IMR-90 (cell line): ENCODE results near the gene AAK1. TPM values are rescaled to one million over a fixed set of nuclear protein-coding genes. Genes with fewer than 3 reads are reported as not detected.
A peak's percentile ranks its signal among the peaks of the same experiment; 100 is the strongest.

Experiments
- ATAC-seq: fragments of 200-7000 bp; cut with Tn5 transposase; 2 replicates; pipeline ENCODE4 v1.9.1; 2020; ENCODE audit warnings: low read depth, mild to moderate bottlenecking, moderate library complexity
- BruUV-seq: library from RNA; stranded (reverse); fragments of 400-500 nt; replicated peaks from 2 replicates; lab custom pipeline; 2021; lab: Mats Ljungman, UMichigan
- CTCF ChIA-PET: fragments of 300-600 bp; formaldehyde crosslinking; extraction: SDS; loops from one replicate; lab custom pipeline; 2021; ENCODE audit warnings: antibody characterized with exemption; lab: Yijun Ruan, JAX
- POLR2A ChIA-PET: fragments of 300-600 bp; sonication (Branson Sonifier 250); formaldehyde crosslinking; loops from one replicate; lab custom pipeline; 2022; ENCODE audit warnings: antibody characterized with exemption; ENCODE audit not compliant: unreplicated experiment; lab: Charles Lee
- DNase-seq: peaks from one replicate; pipeline ENCODE4 v3.0.0; 2013
- H2AFZ ChIP-seq: replicated peaks from 2 replicates; pipeline ENCODE3; 2013; ENCODE audit warnings: low read length, mild to moderate bottlenecking; ENCODE audit not compliant: poor library complexity
- H2AK5ac ChIP-seq: 2 replicates; pipeline ENCODE4 v1.6.1; 2013; ENCODE audit warnings: low read depth, low read length, inconsistent platforms
- H2AK9ac ChIP-seq: replicated peaks from 2 replicates; pipeline ENCODE3; 2013; ENCODE audit warnings: mild to moderate bottlenecking, low read depth, low read length, moderate library complexity; ENCODE audit not compliant: poor library complexity
- H2BK120ac ChIP-seq: 2 replicates; pipeline ENCODE4 v1.6.1; 2013; ENCODE audit warnings: low read depth, low read length, inconsistent platforms
- H2BK15ac ChIP-seq: 3 replicates; pipeline ENCODE4 v1.6.1; 2013; ENCODE audit warnings: low read depth, low read length, inconsistent platforms
- H2BK20ac ChIP-seq: 2 replicates; pipeline ENCODE4 v1.6.1; 2013; ENCODE audit warnings: low read depth, mild to moderate bottlenecking, inconsistent platforms, low read length, moderate library complexity
- H2BK5ac ChIP-seq: 2 replicates; pipeline ENCODE4 v1.6.1; 2013; ENCODE audit warnings: mild to moderate bottlenecking, low read depth, low read length, inconsistent platforms; ENCODE audit not compliant: poor library complexity, severe bottlenecking
- H3K14ac ChIP-seq: replicated peaks from 2 replicates; pipeline ENCODE4 v1.6.1; 2013; ENCODE audit warnings: low read depth, low read length, inconsistent platforms
- H3K18ac ChIP-seq: 2 replicates; pipeline ENCODE4 v1.6.1; 2013; ENCODE audit warnings: low read depth, low read length, control low read depth
- H3K23ac ChIP-seq: 2 replicates; pipeline ENCODE4 v1.6.1; 2013; ENCODE audit warnings: low read depth, low read length, inconsistent platforms
- H3K27ac ChIP-seq: 2 replicates; pipeline ENCODE4 v1.5.1; 2013; ENCODE audit warnings: mild to moderate bottlenecking, control low read depth, low read length; ENCODE audit not compliant: insufficient read depth
- H3K27me3 ChIP-seq: 2 replicates; pipeline ENCODE4 v1.6.1; 2013; ENCODE audit warnings: low read length; ENCODE audit not compliant: control insufficient read depth, insufficient read depth
- H3K36me3 ChIP-seq: 2 replicates; pipeline ENCODE4 v1.6.1; 2013; ENCODE audit warnings: low read length, mixed read lengths; ENCODE audit not compliant: control insufficient read depth, insufficient read depth
- H3K4ac ChIP-seq: 2 replicates; pipeline ENCODE4 v1.6.1; 2013; ENCODE audit warnings: low read depth, low read length, inconsistent platforms
- H3K4me1 ChIP-seq: 2 replicates; pipeline ENCODE4 v1.6.1; 2013; ENCODE audit warnings: low read length, mixed read lengths; ENCODE audit not compliant: control insufficient read depth, insufficient read depth
- H3K4me2 ChIP-seq: 2 replicates; pipeline ENCODE4 v1.6.1; 2013; ENCODE audit warnings: low read depth, mild to moderate bottlenecking, control low read depth, low read length, moderate library complexity
- H3K4me3 ChIP-seq: 2 replicates; pipeline ENCODE4 v1.5.1; 2013; ENCODE audit warnings: low read depth, mild to moderate bottlenecking, control low read depth, low read length, moderate library complexity; ENCODE audit not compliant: insufficient read depth
- H3K56ac ChIP-seq: 2 replicates; pipeline ENCODE4 v1.6.1; 2013; ENCODE audit warnings: low read length, inconsistent platforms; ENCODE audit not compliant: insufficient read depth; ENCODE audit errors: extremely low read depth
- H3K79me1 ChIP-seq, 2 experiments: 2 replicates each; pipeline ENCODE4 v1.6.1; 2013; ENCODE audit warnings: low read length in 2 of 2, inconsistent platforms in 1 of 2, low read depth in 1 of 2
- H3K9ac ChIP-seq: 2 replicates; pipeline ENCODE4 v1.6.1; 2013; ENCODE audit warnings: low read depth, low read length, control low read depth
- H3K9me1 ChIP-seq: 2 replicates; pipeline ENCODE4 v1.6.1; 2013; ENCODE audit warnings: low read length, inconsistent platforms; ENCODE audit not compliant: insufficient read depth
- H3K9me3 ChIP-seq: 2 replicates; pipeline ENCODE4 v1.6.1; 2013; ENCODE audit warnings: low read length; ENCODE audit not compliant: control insufficient read depth, insufficient read depth
- H4K20me1 ChIP-seq: 2 replicates; pipeline ENCODE4 v1.6.1; 2013; ENCODE audit warnings: low read length, inconsistent platforms; ENCODE audit not compliant: insufficient read depth
- H4K5ac ChIP-seq: 2 replicates; pipeline ENCODE4 v1.6.1; 2013; ENCODE audit warnings: mild to moderate bottlenecking, low read depth, low read length, control low read depth
- H4K8ac ChIP-seq, 2 experiments: 2 replicates each; pipeline ENCODE4 v1.6.1; 2013; ENCODE audit warnings: low read depth in 2 of 2, low read length in 2 of 2, control low read depth in 1 of 2, inconsistent platforms in 1 of 2
- H4K91ac ChIP-seq: 2 replicates; pipeline ENCODE4 v1.6.1; 2013; ENCODE audit warnings: low read depth, low read length, inconsistent platforms; ENCODE audit not compliant: insufficient read depth
- BHLHE40 ChIP-seq: fragments of 150-350 bp; IDR thresholded peaks from 2 replicates; pipeline ENCODE4 v1.6.1; 2016; ENCODE audit warnings: mild to moderate bottlenecking, low read depth, low read length
- CEBPB ChIP-seq: IDR thresholded peaks from 2 replicates; pipeline ENCODE4 v1.6.1; 2012; ENCODE audit warnings: low read depth, low read length, improper control_type of control experiment
- FOS ChIP-seq: fragments of 150-350 bp; IDR thresholded peaks from 2 replicates; pipeline ENCODE4 v1.6.1; 2016; ENCODE audit warnings: low read depth, low read length
- MAFK ChIP-seq: IDR thresholded peaks from 2 replicates; pipeline ENCODE4 v1.6.1; 2012; ENCODE audit warnings: low read depth, low read length, improper control_type of control experiment
- MAZ ChIP-seq: IDR thresholded peaks from 2 replicates; pipeline ENCODE4 v1.6.1; 2012; ENCODE audit warnings: low read depth, mild to moderate bottlenecking, low read length, improper control_type of control experiment, moderate library complexity, borderline replicate concordance
- MXI1 ChIP-seq: IDR thresholded peaks from 2 replicates; pipeline ENCODE4 v1.6.1; 2012; ENCODE audit warnings: low read depth, mild to moderate bottlenecking, low read length, moderate library complexity, borderline replicate concordance
- NFE2L2 ChIP-seq: fragments of 150-350 bp; IDR thresholded peaks from 2 replicates; pipeline ENCODE4 v1.6.1; 2016; ENCODE audit warnings: low read depth, mild to moderate bottlenecking, low read length
- POLR2A ChIP-seq: IDR thresholded peaks from 2 replicates; pipeline ENCODE4 v1.6.1; 2012; ENCODE audit warnings: mild to moderate bottlenecking, low read depth, low read length
- RCOR1 ChIP-seq: IDR thresholded peaks from 2 replicates; pipeline ENCODE4 v1.6.1; 2012; ENCODE audit warnings: mild to moderate bottlenecking, low read length, improper control_type of control experiment; ENCODE audit not compliant: insufficient replicate concordance
- SMC3 ChIP-seq: fragments of 150-350 bp; IDR thresholded peaks from 2 replicates; pipeline ENCODE4 v1.6.1; 2016; ENCODE audit warnings: low read depth, mild to moderate bottlenecking, antibody characterized with exemption, low read length, moderate library complexity
- WGBS, 2 experiments: methylation state at CpG; one replicate each; pipeline versions ENCODE4 v1.1.5 to v1.1.7; 2013; ENCODE audit warnings: missing lambda C conversion rate in 2 of 2; ENCODE audit not compliant: insufficient read length in 1 of 2; ENCODE audit errors: extremely low coverage in 2 of 2; 5-methylcytosine and 5-hydroxymethylcytosine counted together
- dilution Hi-C: fragments of 300-500 bp; cut with HindIII; formaldehyde crosslinking; loops from one replicate; pipeline ENCODE4 v1.14.3; 2018; ENCODE audit warnings: low sequenced_read_pairs; ENCODE audit not compliant: unreplicated experiment
- in situ Hi-C: fragments of 300-500 bp; cut with MboI; formaldehyde crosslinking; loops from 3 replicates; pipeline ENCODE4 v1.14.3; 2019; ENCODE audit warnings: low sequenced_read_pairs, inconsistent platforms, mixed read lengths
- intact Hi-C: fragments of 100-400 bp; cut with micrococcal nuclease; formaldehyde crosslinking; loops from 2 replicates; pipeline ENCODE4 v1.10.0; 2022
- polyA plus RNA-seq, 3 experiments: library from polyadenylated mRNA; depleted of rRNA; stranded (reverse); fragments of >200 nt; gene quantifications; 2 replicates each; pipeline ENCODE4 v1.2.3, GENCODE V29; 2012; ENCODE audit warnings: low replicate concordance in 1 of 3
- total RNA-seq: library from RNA; depleted of rRNA; stranded (reverse); fragments of >200 nt; gene quantifications from 2 replicates; pipeline ENCODE4 v1.2.3, GENCODE V29; 2012
- TF ChIP-seq, protein P1 (sequence below): fragments of 150-350 bp; IDR thresholded peaks from 2 replicates; pipeline ENCODE4 v1.6.1; 2016; ENCODE audit warnings: low read depth, mild to moderate bottlenecking, low read length, moderate library complexity, borderline replicate concordance
- TF ChIP-seq, protein P2 (sequence below): conservative IDR thresholded peaks from 2 replicates; pipeline ENCODE4 v1.5.1; 2012; ENCODE audit warnings: mild to moderate bottlenecking, low read depth, low read length, improper control_type of control experiment

AAK1 gene
- total and polyA plus RNA-seq, 2 of the 4 experiments (the other 2 are of a cell fraction): 21.9 to 26.5 TPM

GRCh38 chr2:69579536-69579935, 64.0 kb downstream of the AAK1 start:
- TF ChIP-seq RCOR1 (no peak), SMC3 (no peak), MXI1 (no peak), MAFK (no peak), NFE2L2 (no peak), FOS (no peak), POLR2A (no peak), CEBPB (no peak), BHLHE40 (no peak), MAZ (no peak)
- TF ChIP-seq, protein P1, sequence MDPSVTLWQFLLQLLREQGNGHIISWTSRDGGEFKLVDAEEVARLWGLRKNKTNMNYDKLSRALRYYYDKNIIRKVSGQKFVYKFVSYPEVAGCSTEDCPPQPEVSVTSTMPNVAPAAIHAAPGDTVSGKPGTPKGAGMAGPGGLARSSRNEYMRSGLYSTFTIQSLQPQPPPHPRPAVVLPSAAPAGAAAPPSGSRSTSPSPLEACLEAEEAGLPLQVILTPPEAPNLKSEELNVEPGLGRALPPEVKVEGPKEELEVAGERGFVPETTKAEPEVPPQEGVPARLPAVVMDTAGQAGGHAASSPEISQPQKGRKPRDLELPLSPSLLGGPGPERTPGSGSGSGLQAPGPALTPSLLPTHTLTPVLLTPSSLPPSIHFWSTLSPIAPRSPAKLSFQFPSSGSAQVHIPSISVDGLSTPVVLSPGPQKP: no peak
- TF ChIP-seq, protein P2, sequence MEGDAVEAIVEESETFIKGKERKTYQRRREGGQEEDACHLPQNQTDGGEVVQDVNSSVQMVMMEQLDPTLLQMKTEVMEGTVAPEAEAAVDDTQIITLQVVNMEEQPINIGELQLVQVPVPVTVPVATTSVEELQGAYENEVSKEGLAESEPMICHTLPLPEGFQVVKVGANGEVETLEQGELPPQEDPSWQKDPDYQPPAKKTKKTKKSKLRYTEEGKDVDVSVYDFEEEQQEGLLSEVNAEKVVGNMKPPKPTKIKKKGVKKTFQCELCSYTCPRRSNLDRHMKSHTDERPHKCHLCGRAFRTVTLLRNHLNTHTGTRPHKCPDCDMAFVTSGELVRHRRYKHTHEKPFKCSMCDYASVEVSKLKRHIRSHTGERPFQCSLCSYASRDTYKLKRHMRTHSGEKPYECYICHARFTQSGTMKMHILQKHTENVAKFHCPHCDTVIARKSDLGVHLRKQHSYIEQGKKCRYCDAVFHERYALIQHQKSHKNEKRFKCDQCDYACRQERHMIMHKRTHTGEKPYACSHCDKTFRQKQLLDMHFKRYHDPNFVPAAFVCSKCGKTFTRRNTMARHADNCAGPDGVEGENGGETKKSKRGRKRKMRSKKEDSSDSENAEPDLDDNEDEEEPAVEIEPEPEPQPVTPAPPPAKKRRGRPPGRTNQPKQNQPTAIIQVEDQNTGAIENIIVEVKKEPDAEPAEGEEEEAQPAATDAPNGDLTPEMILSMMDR: no peak
- no TSS peak for BruUV-seq
- Histone ChIP-seq H4K8ac (no peak overlapping the region), H2BK15ac (no peak overlapping the region), H3K27me3 (no peaks in the 10 kb centered on the region), H3K4me1 (peaks cover 20% of the 10 kb centered on the region), H4K91ac (no peak overlapping the region), H3K4me3 (no peak overlapping the region), H3K9me3 (no peaks in the 10 kb centered on the region), H3K56ac (no peak overlapping the region), H3K14ac (0 out of 2 replicates have a peak overlapping the region, but pooled peaks have one; percentile 46), H2BK120ac (no peak overlapping the region), H3K27ac (no peak overlapping the region), H3K36me3 (no peaks in the 10 kb centered on the region), H2BK5ac (no peak overlapping the region), H3K18ac (no peak overlapping the region), H2AK9ac (no peak overlapping the region), H2BK20ac (no peak overlapping the region), H3K9me1 (peaks cover 39% of the 10 kb centered on the region), H4K5ac (no peak overlapping the region), H2AK5ac (no peak overlapping the region), H3K79me1 (peaks cover 39 to 94% of the 10 kb centered on the region in 2 experiments), H3K4ac (no peak overlapping the region), H3K9ac (no peak overlapping the region), H4K20me1 (peaks cover 82% of the 10 kb centered on the region), H3K4me2 (no peak overlapping the region), H3K23ac (no peak overlapping the region), H2AFZ (no peak overlapping the region)
- dilution Hi-C loops: no loop called here
- in situ Hi-C loops: no loop called here
- CTCF ChIA-PET: no interaction called here
- DNase-seq (no peak), ATAC-seq (no peak)
- 94% methylated on average over 3 of the region's 3 CpGs; no CpG with 5 or more reads in 1 of the 2 experiments for WGBS, 2 experiments
- POLR2A ChIA-PET: no interaction called here
- intact Hi-C loops: no loop called here
